Activated CD4-positive, alpha-beta T cell treated with anti-CD3 and anti-CD28 coated beads, Interleukin-2, Interleukin-6, amounts not matched to agents 100 ng/mL and 50 ng/mL, durations not matched to agents 16 hours and 8 hours (primary cell): ENCODE data around the gene ACKR2.
A peak's percentile ranks its signal among the peaks of the same experiment; 100 is the strongest.
"Not testable (repeated sequence)": the region's sequence is repeated elsewhere in the genome, so short reads cannot be mapped to it uniquely, and the experiment has no call there.

Experiments used
- DNase-seq: peaks from one replicate; pipeline ENCODE4 v3.0.0-alpha.2; 2020

The ACKR2 gene

GRCh38 chr3:42802876-42803413, 6.3 kb upstream of the ACKR2 start:
- no peak for DNase-seq

GRCh38 chr3:42803414-42804105, 5.7 kb upstream of the ACKR2 start:
- peak; percentile 50 for DNase-seq

- DNase-seq: peak; percentile 98
Measured at GRCh38 chr3:42804106-42804830, 5.0 kb upstream of the ACKR2 start, which contains the start of gene HIGD1A. TSS of gene HIGD1A (minus strand) at chr3:42804490. CDS start at chr3:42794253, 10,237 bp downstream.

- DNase-seq: no peak
Measured at GRCh38 chr3:42804831-42805132, 4.5 kb upstream of the ACKR2 start.

GRCh38 chr3:42805141-42805821, 4.0 kb upstream of the ACKR2 start:
- DNase-seq: no peak

- DNase-seq: no peak
Measured at GRCh38 chr3:42807929-42808328, 1.3 kb upstream of the ACKR2 start.

GRCh38 chr3:42810706-42811105, 1.5 kb downstream of the ACKR2 start:
- DNase-seq: not testable (repeated sequence)

GRCh38 chr3:42811118-42811883, 2.1 kb downstream of the ACKR2 start:
- not testable (repeated sequence) for DNase-seq

- no peak for DNase-seq
Measured at GRCh38 chr3:42814246-42814645, 5.0 kb downstream of the ACKR2 start.

- no peak for DNase-seq
Measured at GRCh38 chr3:42814914-42815507, 5.8 kb downstream of the ACKR2 start.

GRCh38 chr3:42815826-42816225, 6.6 kb downstream of the ACKR2 start:
- DNase-seq: no peak

GRCh38 chr3:42819351-42819965, 10.2 kb downstream of the ACKR2 start:
- DNase-seq: no peak

- DNase-seq: no peak
Measured at GRCh38 chr3:42820746-42821051, 11.5 kb downstream of the ACKR2 start.

GRCh38 chr3:42822828-42823227, 13.6 kb downstream of the ACKR2 start:
- no peak for DNase-seq

GRCh38 chr3:42823351-42823750, 14.1 kb downstream of the ACKR2 start:
- DNase-seq: no peak

GRCh38 chr3:42826141-42826540, 16.9 kb downstream of the ACKR2 start:
- DNase-seq: no peak

- DNase-seq: no peak
Measured at GRCh38 chr3:42827023-42827422, 17.8 kb downstream of the ACKR2 start.

GRCh38 chr3:42827654-42828053, 18.4 kb downstream of the ACKR2 start:
- DNase-seq: no peak

GRCh38 chr3:42829083-42829627, 19.9 kb downstream of the ACKR2 start:
- DNase-seq: no peak

GRCh38 chr3:42829628-42830436, 20.6 kb downstream of the ACKR2 start:
- no peak for DNase-seq
